ENCODE results near the gene SH3BP5. TPM values are rescaled to one million over a fixed set of nuclear protein-coding genes. Genes with fewer than 3 reads are reported as not detected.
A peak's percentile ranks its signal among the peaks of the same experiment; 100 is the strongest.

The SH3BP5 gene
- total and polyA plus RNA-seq, 12 donors, result 119 to 1,158 (median 180) TPM

DNA sequence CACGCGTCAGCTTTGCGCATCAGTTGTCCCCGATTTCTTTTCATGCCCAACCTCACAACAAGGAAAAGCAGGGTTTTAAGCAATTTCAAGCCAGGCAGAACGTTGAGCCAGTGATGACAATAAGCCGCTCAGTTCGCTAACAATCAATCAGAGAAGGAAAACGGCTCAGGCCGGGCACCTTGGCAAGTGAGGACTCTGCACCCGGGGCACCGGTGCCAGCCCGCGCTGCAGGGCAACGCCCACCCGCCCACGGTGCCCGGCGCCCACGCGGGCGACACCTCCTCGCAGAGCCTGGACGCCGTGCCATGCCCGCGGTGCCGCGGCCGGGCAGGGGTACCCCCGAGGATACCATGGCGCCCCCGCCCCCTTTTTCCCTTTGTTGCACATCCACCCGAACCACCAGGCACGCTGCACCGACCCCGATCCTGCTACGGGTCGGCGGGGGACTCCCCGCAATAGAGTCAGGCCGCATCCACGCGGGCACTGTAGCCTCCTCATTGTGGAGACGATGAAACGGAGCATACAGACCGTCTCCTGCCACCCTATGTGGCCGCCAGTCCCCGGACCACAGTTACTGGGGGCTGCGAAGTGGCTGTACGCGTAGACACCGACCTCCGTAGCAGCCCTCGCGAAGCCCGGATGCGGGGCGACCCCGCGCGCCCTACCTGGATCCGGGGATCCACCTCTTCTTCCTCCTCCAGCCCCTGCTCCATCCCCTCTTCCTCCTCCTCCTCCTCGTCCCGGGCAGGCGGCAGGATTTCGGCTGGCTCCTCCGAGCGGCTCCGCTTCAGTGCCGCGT is 581 bp downstream of the SH3BP5 start:
- H3K4me3 ChIP-seq, result peak overlapping the region; percentile 35 to 90 (median 76)
- no peaks in the 10 kb centered on the region for H3K9me3 ChIP-seq (replicated peaks in 1 of 3)
- TF ChIP-seq POLR2A (IDR thresholded peaks at IDR 0.05) (peak; percentile 46 to 75), CTCF (IDR thresholded peaks at IDR 0.05) (peak in 1 of 6 experiments; percentile 10)
- peaks cover 0 to 19% of the 10 kb centered on the region in 2 donors for H3K36me3 ChIP-seq (replicated peaks in 1 of 2)
- H3K27ac ChIP-seq, result peak overlapping the region; percentile 82 to 100 (median 98)
- DNase-seq, result peak; percentile 52 to 78 (median 71)
- intact Hi-C loops (cut with DNase I), result loop anchor here (5.0 kb wide), 1 partner anchor 65 kb away; no protein-coding TSS in a partner anchor
- WGBS, 4 donors, result 0 to 2% (median 1%) methylated on average over 7 to 71 of the region's 71 CpGs
- peaks cover 46 to 62% of the 10 kb centered on the region in 2 donors for H3K4me1 ChIP-seq (replicated peaks in 1 of 2)
- H3K27me3 ChIP-seq, result no peaks in the 10 kb centered on the region

GRCh38 chr3:15331072-15331605 is 1.2 kb downstream of the SH3BP5 start:
- Histone ChIP-seq H3K27ac (peak overlapping the region; percentile 82 to 100 (median 98)), H3K4me3 (peak overlapping the region; percentile 35 to 90 (median 76)), H3K36me3 (replicated peaks in 1 of 2) (peaks cover 0 to 26% of the 10 kb centered on the region in 2 donors), H3K4me1 (replicated peaks in 1 of 2) (peaks cover 52 to 68% of the 10 kb centered on the region in 2 donors), H3K27me3 (no peaks in the 10 kb centered on the region), H3K9me3 (replicated peaks in 1 of 3) (no peaks in the 10 kb centered on the region)
- no peak for DNase-seq
- TF ChIP-seq POLR2A (IDR thresholded peaks at IDR 0.05) (no peak), CTCF (IDR thresholded peaks at IDR 0.05) (peak in 1 of 6 experiments; percentile 5)
- 6 to 10% (median 8%) methylated on average over 6 of the region's 6 CpGs for WGBS, 4 donors
- intact Hi-C loops (cut with DNase I), result loop anchor here (5.0 kb wide), 1 partner anchor 64 kb away; no protein-coding TSS in a partner anchor

DNA sequence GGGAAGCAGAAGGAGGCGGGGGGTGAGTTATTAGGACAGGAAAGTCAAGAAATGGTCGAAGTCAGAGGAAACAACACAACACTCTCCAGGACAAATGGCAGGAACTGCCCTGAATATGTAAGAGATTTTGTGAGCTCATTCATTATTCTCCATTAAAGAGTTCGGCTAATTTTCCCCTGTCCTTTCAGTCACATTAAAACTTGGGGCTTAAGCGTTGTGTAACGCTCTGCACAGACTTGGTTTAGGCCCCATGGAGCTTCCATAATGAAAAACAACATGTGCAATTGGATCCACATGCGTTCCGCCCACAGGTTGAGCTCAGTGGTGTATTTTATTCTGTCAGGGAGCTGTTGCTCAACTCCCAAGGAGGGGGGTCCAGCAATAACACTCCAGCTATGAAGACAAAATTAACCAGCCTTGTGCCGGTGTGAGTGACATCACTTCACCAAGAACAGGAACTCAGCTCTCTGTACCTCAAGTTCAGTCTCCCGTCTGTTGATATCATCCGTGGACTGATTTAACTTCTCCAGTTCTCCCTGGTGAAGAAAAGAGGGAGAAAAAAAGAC is 2.3 kb downstream of the SH3BP5 start:
- TF ChIP-seq CTCF (IDR thresholded peaks at IDR 0.05), result no peak
- peak in 1 of 2 donors; percentile 67 for TF ChIP-seq POLR2A (IDR thresholded peaks at IDR 0.05)
- intact Hi-C loops (cut with DNase I), result loop anchor here (5.0 kb wide), 1 partner anchor 63 kb away; no protein-coding TSS in a partner anchor
- Histone ChIP-seq H3K27me3 (no peaks in the 10 kb centered on the region), H3K4me1 (replicated peaks in 1 of 2) (peaks cover 63 to 78% of the 10 kb centered on the region in 2 donors), H3K36me3 (replicated peaks in 1 of 2) (peaks cover 0 to 32% of the 10 kb centered on the region in 2 donors), H3K9me3 (replicated peaks in 1 of 3) (no peaks in the 10 kb centered on the region), H3K27ac (peak overlapping the region; percentile 82 to 100 (median 98)), H3K4me3 (peak overlapping the region in 2 of 4 donors; percentile 72 to 79)
- peak; percentile 65 to 89 (median 82) for DNase-seq
- 18 to 41% (median 22%) methylated on average over 10 of the region's 10 CpGs for WGBS, 4 donors

Data from adrenal gland (tissue), 12 donors.